ENCODE results near the gene HIBCH.

The HIBCH gene

DNA sequence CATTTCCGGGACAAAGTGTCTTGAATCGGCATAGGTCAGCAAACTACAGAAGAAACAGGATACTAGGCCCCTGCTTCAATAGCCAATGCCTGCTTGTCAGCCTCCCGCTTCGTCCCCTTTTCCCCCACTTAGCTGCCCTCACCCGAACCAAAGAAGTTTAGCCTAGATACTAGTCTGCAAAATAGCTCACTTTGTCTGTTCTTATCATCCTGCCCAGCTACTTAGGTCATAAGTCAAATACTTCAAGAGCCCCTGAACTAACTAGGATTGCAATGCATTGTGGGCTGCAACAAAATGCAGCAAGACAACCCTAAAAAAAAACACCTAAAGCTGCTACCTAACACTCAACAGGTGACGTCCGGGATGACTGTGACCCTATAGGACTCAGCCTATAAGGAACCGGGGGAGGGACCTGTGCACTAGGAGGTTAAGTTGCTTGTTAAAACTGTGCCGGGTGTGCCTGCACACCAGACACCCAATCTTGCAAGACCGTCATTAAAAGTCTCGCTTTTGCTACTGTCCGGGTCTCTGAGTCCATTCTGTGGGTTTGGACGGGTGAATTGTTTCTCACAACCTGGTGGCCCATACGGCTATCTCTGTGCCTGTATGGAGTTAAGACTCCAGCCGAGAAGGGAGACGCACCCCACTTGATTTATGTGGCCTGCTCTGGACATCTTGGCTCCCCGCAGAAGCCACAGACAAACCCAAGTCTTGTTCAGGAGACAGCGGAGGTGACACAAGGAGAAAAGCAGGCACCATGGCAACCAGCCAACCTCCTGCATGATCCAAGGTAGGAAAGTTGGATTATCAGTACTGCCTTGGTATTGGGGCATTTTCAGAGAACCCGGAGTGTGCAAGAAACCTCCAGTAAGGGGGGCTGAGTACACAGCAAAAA lies 105.9 kb downstream of the HIBCH start:
- no peak overlapping the region for H3K4me2 ChIP-seq
- no peak for TF ChIP-seq CTCF (conservative IDR thresholded peaks at IDR 0.05; ENCODE audit: low read depth, low read length)
- no peaks in the 10 kb centered on the region for H4K20me1 ChIP-seq (ENCODE audit: insufficient read depth)
- no peak overlapping the region for H3K27ac ChIP-seq
- no peaks in the 10 kb centered on the region for H3K36me3 ChIP-seq (ENCODE audit: insufficient read depth)
- no peaks in the 10 kb centered on the region for H3K27me3 ChIP-seq (ENCODE audit: insufficient read depth, low read depth)
- H3K9ac ChIP-seq = no peak overlapping the region
- no peak overlapping the region for H2AFZ ChIP-seq (ENCODE audit: low read depth)
- peaks cover 13% of the 10 kb centered on the region for H3K4me1 ChIP-seq (ENCODE audit: low read depth, poor library complexity, severe bottlenecking)
- no peak overlapping the region for H3K4me3 ChIP-seq (IDR thresholded peaks at IDR 0.05; ENCODE audit: insufficient read depth, low read depth, low read length)
- H3K79me2 ChIP-seq (ENCODE audit: insufficient read depth, low read depth) = no peaks in the 10 kb centered on the region

DNA sequence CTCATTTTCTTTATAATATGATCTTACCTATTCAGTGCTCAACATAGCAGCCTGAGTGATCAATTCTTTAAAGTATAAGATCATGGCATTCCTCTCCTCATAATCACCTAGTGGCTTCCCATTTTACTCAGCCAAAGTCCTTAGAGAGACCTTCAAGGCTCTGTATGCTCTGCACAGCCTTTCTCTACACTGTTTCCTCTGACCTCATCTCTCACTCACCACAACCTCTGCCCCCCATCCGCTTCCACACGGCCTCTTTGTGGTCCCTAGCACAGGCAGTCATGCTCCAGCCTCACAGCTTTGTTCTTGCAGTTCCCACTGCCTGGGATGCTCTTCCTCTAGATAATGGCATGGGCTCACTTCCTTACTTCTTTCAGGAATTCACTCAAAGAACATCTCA lies 109.2 kb downstream of the HIBCH start:
- H3K9ac ChIP-seq = no peak overlapping the region
- H3K4me1 ChIP-seq (ENCODE audit: low read depth, poor library complexity, severe bottlenecking) = no peaks in the 10 kb centered on the region
- H3K79me2 ChIP-seq (ENCODE audit: insufficient read depth, low read depth) = no peaks in the 10 kb centered on the region
- H3K4me2 ChIP-seq = no peak overlapping the region
- no peak overlapping the region for H3K27ac ChIP-seq
- no peak overlapping the region for H2AFZ ChIP-seq (ENCODE audit: low read depth)
- H4K20me1 ChIP-seq (ENCODE audit: insufficient read depth) = no peaks in the 10 kb centered on the region
- no peak for TF ChIP-seq CTCF (conservative IDR thresholded peaks at IDR 0.05; ENCODE audit: low read depth, low read length)
- no peaks in the 10 kb centered on the region for H3K27me3 ChIP-seq (ENCODE audit: insufficient read depth, low read depth)
- H3K4me3 ChIP-seq (IDR thresholded peaks at IDR 0.05; ENCODE audit: insufficient read depth, low read depth, low read length) = no peak overlapping the region
- no peaks in the 10 kb centered on the region for H3K36me3 ChIP-seq (ENCODE audit: insufficient read depth)

DNA sequence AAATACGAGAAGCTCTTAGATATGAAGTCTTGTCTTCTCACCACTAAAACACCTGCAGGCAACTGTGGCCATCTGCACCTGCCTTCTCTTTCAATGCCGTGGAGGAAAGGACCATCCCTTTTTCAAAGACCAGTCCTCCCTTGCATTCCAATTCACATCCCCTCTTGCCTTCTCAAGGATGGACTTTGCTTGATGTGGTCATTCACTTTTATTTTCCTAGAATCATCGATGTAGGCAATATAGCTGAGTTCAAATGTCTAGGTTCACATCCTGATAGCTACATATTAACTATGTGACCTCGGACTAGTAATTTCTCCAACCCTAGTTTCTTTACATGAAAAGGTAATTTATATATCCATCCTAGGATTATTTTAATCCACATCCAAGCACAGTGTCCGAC lies 110.1 kb downstream of the HIBCH start:
- Histone ChIP-seq H3K36me3 (ENCODE audit: insufficient read depth) (no peaks in the 10 kb centered on the region), H3K4me1 (ENCODE audit: low read depth, poor library complexity, severe bottlenecking) (no peaks in the 10 kb centered on the region), H3K27me3 (ENCODE audit: insufficient read depth, low read depth) (no peaks in the 10 kb centered on the region), H4K20me1 (ENCODE audit: insufficient read depth) (no peaks in the 10 kb centered on the region), H2AFZ (ENCODE audit: low read depth) (no peak overlapping the region), H3K9ac (no peak overlapping the region), H3K4me2 (no peak overlapping the region), H3K79me2 (ENCODE audit: insufficient read depth, low read depth) (no peaks in the 10 kb centered on the region), H3K27ac (no peak overlapping the region), H3K4me3 (IDR thresholded peaks at IDR 0.05; ENCODE audit: insufficient read depth, low read depth, low read length) (no peak overlapping the region)
- TF ChIP-seq CTCF (conservative IDR thresholded peaks at IDR 0.05; ENCODE audit: low read depth, low read length) = no peak

DNA sequence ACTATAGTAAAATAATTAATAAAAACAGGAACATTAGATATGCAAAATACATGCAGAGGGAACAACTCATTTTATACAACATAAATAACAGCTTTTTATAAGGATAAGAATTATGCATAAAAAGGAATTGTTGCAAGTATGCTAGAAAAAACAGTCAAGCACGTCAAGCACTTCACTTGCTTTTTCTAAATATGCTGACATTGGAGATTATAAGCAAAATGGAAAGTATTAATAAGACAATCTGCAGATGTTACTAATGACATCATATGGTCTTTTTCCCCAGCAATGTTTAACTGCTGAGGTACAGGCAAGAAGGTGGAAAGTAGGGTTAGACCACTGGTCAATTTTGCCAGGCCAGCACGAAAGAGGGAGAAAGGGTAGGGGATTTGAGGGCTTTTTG lies 111.7 kb downstream of the HIBCH start:
- H3K4me2 ChIP-seq = no peak overlapping the region
- no peak for TF ChIP-seq CTCF (conservative IDR thresholded peaks at IDR 0.05; ENCODE audit: low read depth, low read length)
- no peak overlapping the region for H3K4me3 ChIP-seq (IDR thresholded peaks at IDR 0.05; ENCODE audit: insufficient read depth, low read depth, low read length)
- no peaks in the 10 kb centered on the region for H4K20me1 ChIP-seq (ENCODE audit: insufficient read depth)
- H3K27ac ChIP-seq = no peak overlapping the region
- no peaks in the 10 kb centered on the region for H3K4me1 ChIP-seq (ENCODE audit: low read depth, poor library complexity, severe bottlenecking)
- no peaks in the 10 kb centered on the region for H3K27me3 ChIP-seq (ENCODE audit: insufficient read depth, low read depth)
- H3K9ac ChIP-seq = no peak overlapping the region
- H2AFZ ChIP-seq (ENCODE audit: low read depth) = no peak overlapping the region
- H3K36me3 ChIP-seq (ENCODE audit: insufficient read depth) = no peaks in the 10 kb centered on the region
- no peaks in the 10 kb centered on the region for H3K79me2 ChIP-seq (ENCODE audit: insufficient read depth, low read depth)
